Iris pigment epithelial cell (primary cell): ENCODE measurements around the gene GTF2I.
"Not testable (repeated sequence)": the region's sequence is repeated elsewhere in the genome, so short reads cannot be mapped to it uniquely, and the experiment has no call there.

Experiments used
- DNase-seq: peaks from one replicate; pipeline ENCODE4 v3.0.0-alpha.2; 2011; ENCODE audit warnings: low read depth

GTF2I gene

GRCh38 chr7:74656837-74657691 lies 454 bp upstream of the GTF2I start:
- DNase-seq, result peak; percentile 95

- peak; percentile 95 for DNase-seq
These were observed 873 bp downstream of the GTF2I start for GRCh38 chr7:74658178-74659004.

GRCh38 chr7:74660202-74660601 lies 2.7 kb downstream of the GTF2I start:
- DNase-seq, result not testable (repeated sequence)

- DNase-seq, result not testable (repeated sequence)
These were observed 4.6 kb downstream of the GTF2I start for GRCh38 chr7:74661836-74662794.

- DNase-seq, result no peak
These were observed 7.9 kb downstream of the GTF2I start for GRCh38 chr7:74665296-74665938.

GRCh38 chr7:74667013-74667412 lies 9.5 kb downstream of the GTF2I start:
- not testable (repeated sequence) for DNase-seq

- not testable (repeated sequence) for DNase-seq
These were observed 10.0 kb downstream of the GTF2I start for GRCh38 chr7:74667520-74667919.

GRCh38 chr7:74671602-74672001 lies 14.1 kb downstream of the GTF2I start:
- no peak for DNase-seq

- no peak for DNase-seq
These were observed 14.9 kb downstream of the GTF2I start for GRCh38 chr7:74672343-74672915.

GRCh38 chr7:74674166-74674565 lies 16.6 kb downstream of the GTF2I start:
- DNase-seq, result no peak

GRCh38 chr7:74682829-74683228 lies 25.3 kb downstream of the GTF2I start:
- no peak for DNase-seq

- DNase-seq, result no peak
These were observed 26.3 kb downstream of the GTF2I start for GRCh38 chr7:74683799-74684198.

- no peak for DNase-seq
These were observed 27.0 kb downstream of the GTF2I start for GRCh38 chr7:74684473-74684872.

- no peak for DNase-seq
These were observed 27.4 kb downstream of the GTF2I start for GRCh38 chr7:74684921-74685320.

GRCh38 chr7:74690474-74690873 lies 33.0 kb downstream of the GTF2I start:
- no peak for DNase-seq

GRCh38 chr7:74704419-74704818 lies 46.9 kb downstream of the GTF2I start:
- DNase-seq, result not testable (repeated sequence)

GRCh38 chr7:74707238-74707637 lies 49.7 kb downstream of the GTF2I start:
- no peak for DNase-seq

- peak; percentile 32 for DNase-seq
These were observed 51.2 kb downstream of the GTF2I start for GRCh38 chr7:74708569-74709275.

- peak; percentile 22 for DNase-seq
These were observed 52.6 kb downstream of the GTF2I start for GRCh38 chr7:74709880-74710671.
